Activated CD4-positive, alpha-beta T cell treated with anti-CD3 and anti-CD28 coated beads, Interleukin-2, amount 10 ng/mL, durations not matched to agents 7 days and 5 days (primary cell): ENCODE results near the gene THOP1. TPM values are rescaled to one million over a fixed set of nuclear protein-coding genes. Genes with fewer than 3 reads are reported as not detected.
"Not testable (repeated sequence)": the region's sequence is repeated elsewhere in the genome, so short reads cannot be mapped to it uniquely, and the experiment has no call there.

Experiments
- CTCF ChIA-PET: fragments of 350-600 bp; sonication (Branson Sonifier 250); formaldehyde crosslinking; loops from one replicate; lab custom pipeline; 2021; ENCODE audit warnings: antibody characterized with exemption; lab: Charles Lee
- POLR2A ChIA-PET: fragments of 350-600 bp; sonication (Branson Sonifier 250); formaldehyde crosslinking; loops from one replicate; lab custom pipeline; 2021; ENCODE audit warnings: antibody characterized with exemption; lab: Charles Lee
- DNase-seq: peaks from one replicate; pipeline ENCODE4 v3.0.0-alpha.2; 2020
- H3K27ac Mint-ChIP-seq: one replicate; pipeline ENCODE4 v1.8.0; 2021; ENCODE audit warnings: mild to moderate bottlenecking, moderate library complexity, mixed read lengths
- H3K27me3 Mint-ChIP-seq: one replicate; pipeline ENCODE4 v1.8.0; 2021; ENCODE audit warnings: mixed read lengths
- H3K36me3 Mint-ChIP-seq: one replicate; pipeline ENCODE4 v1.8.0; 2021; ENCODE audit warnings: low read depth, mixed read lengths
- H3K4me1 Mint-ChIP-seq: one replicate; pipeline ENCODE4 v1.8.0; 2021; ENCODE audit warnings: mixed read lengths
- H3K4me3 Mint-ChIP-seq: one replicate; pipeline ENCODE4 v1.8.0; 2021; ENCODE audit warnings: mild to moderate bottlenecking, moderate library complexity, mixed read lengths
- H3K9me3 Mint-ChIP-seq: one replicate; pipeline ENCODE4 v1.8.0; 2021; ENCODE audit warnings: mixed read lengths
- total RNA-seq, 2 experiments: library from RNA; stranded (reverse); gene quantifications; one replicate each; pipeline ENCODE4 v1.2.3, GENCODE V29; 2021

The THOP1 gene
- total RNA-seq, 2 experiments from 2014 or later, result 84.2 to 97.1 TPM

- Mint-ChIP-seq H3K27me3 (no peaks in the 10 kb centered on the region), H3K4me1 (no peaks in the 10 kb centered on the region), H3K36me3 (peaks cover 6% of the 10 kb centered on the region), H3K27ac (no peak overlapping the region), H3K4me3 (no peak overlapping the region), H3K9me3 (no peaks in the 10 kb centered on the region)
- ChIA-PET CTCF (no interaction called here), POLR2A (no interaction called here)
- no peak for DNase-seq
Measured at GRCh38 chr19:2811735-2812413, 26.6 kb downstream of the THOP1 start.

- CTCF ChIA-PET, result no interaction called here
- Mint-ChIP-seq H3K4me1 (no peaks in the 10 kb centered on the region), H3K4me3 (no peak overlapping the region), H3K27me3 (no peaks in the 10 kb centered on the region), H3K27ac (no peak overlapping the region), H3K9me3 (no peaks in the 10 kb centered on the region), H3K36me3 (peaks cover 6% of the 10 kb centered on the region)
- no peak for DNase-seq
- POLR2A ChIA-PET, result no interaction called here
Measured at GRCh38 chr19:2812414-2813234, 27.3 kb downstream of the THOP1 start.

- Mint-ChIP-seq H3K4me3 (no peak overlapping the region), H3K27me3 (no peaks in the 10 kb centered on the region), H3K27ac (no peak overlapping the region), H3K36me3 (peaks cover 6% of the 10 kb centered on the region), H3K4me1 (no peaks in the 10 kb centered on the region), H3K9me3 (no peaks in the 10 kb centered on the region)
- ChIA-PET CTCF (no interaction called here), POLR2A (no interaction called here)
- DNase-seq, result no peak
Measured at GRCh38 chr19:2813235-2814160, 28.2 kb downstream of the THOP1 start.

- CTCF ChIA-PET, result no interaction called here
- POLR2A ChIA-PET, result no interaction called here
Measured at GRCh38 chr19:2814426-2814825, 29.1 kb downstream of the THOP1 start.

GRCh38 chr19:2815191-2815614 is 29.9 kb downstream of the THOP1 start:
- H3K4me3 Mint-ChIP-seq, result no peak overlapping the region
- H3K4me1 Mint-ChIP-seq, result peaks cover 1% of the 10 kb centered on the region
- ChIA-PET POLR2A (no interaction called here), CTCF (no interaction called here)
- H3K27ac Mint-ChIP-seq, result no peak overlapping the region
- no peaks in the 10 kb centered on the region for H3K36me3 Mint-ChIP-seq
- no peak for DNase-seq
- H3K27me3 Mint-ChIP-seq, result no peaks in the 10 kb centered on the region
- no peaks in the 10 kb centered on the region for H3K9me3 Mint-ChIP-seq

More at GRCh38 chr19:2814426-2814825, 29.1 kb downstream of the THOP1 start:
- H3K9me3 Mint-ChIP-seq, result no peaks in the 10 kb centered on the region
- H3K27me3 Mint-ChIP-seq, result no peaks in the 10 kb centered on the region
- no peak for DNase-seq
- H3K4me3 Mint-ChIP-seq, result no peak overlapping the region
- H3K27ac Mint-ChIP-seq, result no peak overlapping the region
- no peaks in the 10 kb centered on the region for H3K36me3 Mint-ChIP-seq
- no peaks in the 10 kb centered on the region for H3K4me1 Mint-ChIP-seq

GRCh38 chr19:2815923-2816322 is 30.6 kb downstream of the THOP1 start:
- H3K27ac Mint-ChIP-seq, result no peak overlapping the region
- H3K4me3 Mint-ChIP-seq, result no peak overlapping the region
- POLR2A ChIA-PET, result no interaction called here
- H3K9me3 Mint-ChIP-seq, result no peaks in the 10 kb centered on the region
- DNase-seq, result no peak
- H3K36me3 Mint-ChIP-seq, result no peaks in the 10 kb centered on the region
- CTCF ChIA-PET, result no interaction called here
- peaks cover 4% of the 10 kb centered on the region for H3K4me1 Mint-ChIP-seq
- no peaks in the 10 kb centered on the region for H3K27me3 Mint-ChIP-seq

- H3K9me3 Mint-ChIP-seq, result no peaks in the 10 kb centered on the region
- CTCF ChIA-PET, result no interaction called here
- no peaks in the 10 kb centered on the region for H3K27me3 Mint-ChIP-seq
- POLR2A ChIA-PET, result no interaction called here
- H3K36me3 Mint-ChIP-seq, result no peaks in the 10 kb centered on the region
- DNase-seq, result no peak
- H3K27ac Mint-ChIP-seq, result no peak overlapping the region
- H3K4me3 Mint-ChIP-seq, result no peak overlapping the region
- peaks cover 8% of the 10 kb centered on the region for H3K4me1 Mint-ChIP-seq
Measured at GRCh38 chr19:2816641-2817040, 31.3 kb downstream of the THOP1 start.

- POLR2A ChIA-PET, CTCF ChIA-PET, H3K4me1 Mint-ChIP-seq, H3K27me3 Mint-ChIP-seq, DNase-seq, H3K4me3 Mint-ChIP-seq, H3K9me3 Mint-ChIP-seq, H3K36me3 Mint-ChIP-seq, H3K27ac Mint-ChIP-seq: not testable (repeated sequence)
Measured at GRCh38 chr19:2817237-2817829, 32.0 kb downstream of the THOP1 start.

GRCh38 chr19:2819540-2820111 is 34.3 kb downstream of the THOP1 start, which contains the start of gene ZNF554:
Gene ZNF554 (plus strand): TSS chr19:2819868. CDS start chr19:2820072, 204 bp downstream.
- H3K9me3 Mint-ChIP-seq, result peaks cover 3% of the 10 kb centered on the region
- POLR2A ChIA-PET, result no interaction called here
- H3K27me3 Mint-ChIP-seq, result no peaks in the 10 kb centered on the region
- peak within 1 kb of the TSS; percentile 77 for H3K4me3 Mint-ChIP-seq
- H3K27ac Mint-ChIP-seq, result peak within 1 kb of the TSS; percentile 79
- CTCF ChIA-PET, result interaction anchor here (0.8 to 1.6 kb wide), 5 partner anchors 16 to 216 kb away, joined by 3 to 6 read pairs (median 3); partner anchors contain the start of gene SGTA
- H3K4me1 Mint-ChIP-seq, result peaks cover 8% of the 10 kb centered on the region
- H3K36me3 Mint-ChIP-seq, result peaks cover 5% of the 10 kb centered on the region
- peak; percentile 98 for DNase-seq

- H3K27me3 Mint-ChIP-seq, result no peaks in the 10 kb centered on the region
- H3K27ac Mint-ChIP-seq, result peak overlapping the region; percentile 79
- ChIA-PET POLR2A (no interaction called here), CTCF (interaction anchor here (1.0 to 1.6 kb wide), 3 partner anchors 16 to 216 kb away, joined by 3 to 6 read pairs (median 3); partner anchors contain the start of gene SGTA)
- H3K4me3 Mint-ChIP-seq, result peak overlapping the region; percentile 77
- DNase-seq, result peak; percentile 14
- H3K36me3 Mint-ChIP-seq, result peaks cover 9% of the 10 kb centered on the region
- peaks cover 4% of the 10 kb centered on the region for H3K9me3 Mint-ChIP-seq
- peaks cover 8% of the 10 kb centered on the region for H3K4me1 Mint-ChIP-seq
Measured at GRCh38 chr19:2820112-2820702, 34.9 kb downstream of the THOP1 start.

- H3K4me3 Mint-ChIP-seq, result no peak overlapping the region
- ChIA-PET CTCF (no interaction called here), POLR2A (no interaction called here)
Measured at GRCh38 chr19:2822846-2823245, 37.5 kb downstream of the THOP1 start.

More at GRCh38 chr19:2822846-2823245, 37.5 kb downstream of the THOP1 start:
- Mint-ChIP-seq H3K4me1 (peaks cover 11% of the 10 kb centered on the region), H3K9me3 (peaks cover 13% of the 10 kb centered on the region), H3K27ac (no peak overlapping the region), H3K27me3 (no peaks in the 10 kb centered on the region), H3K36me3 (peaks cover 21% of the 10 kb centered on the region)
- no peak for DNase-seq
